HG02938 (cell line): ENCODE results near the gene EFCAB11.

Experiments
- ATAC-seq: cut with Tn5 transposase; IDR thresholded peaks from one replicate; pipeline ENCODE4 v1.9.1; 2021; ENCODE audit warnings: mild to moderate bottlenecking, moderate library complexity; ENCODE audit not compliant: unreplicated experiment

Gene EFCAB11

GRCh38 chr14:89775946-89776345, 178.6 kb downstream of the EFCAB11 start:
- ATAC-seq, result no peak

GRCh38 chr14:89775151-89775550, 179.4 kb downstream of the EFCAB11 start:
- no peak for ATAC-seq

- peak; percentile 88 for ATAC-seq
Measured at GRCh38 chr14:89773644-89774316, 180.8 kb downstream of the EFCAB11 start.

- ATAC-seq, result peak; percentile 39
Measured at GRCh38 chr14:89773151-89773550, 181.4 kb downstream of the EFCAB11 start.

- ATAC-seq, result no peak
Measured at GRCh38 chr14:89771251-89771650, 183.3 kb downstream of the EFCAB11 start.

GRCh38 chr14:89767861-89768268, 186.7 kb downstream of the EFCAB11 start:
- ATAC-seq, result peak; percentile 75

- no peak for ATAC-seq
Measured at GRCh38 chr14:89767131-89767530, 187.4 kb downstream of the EFCAB11 start.

GRCh38 chr14:89765346-89765745, 189.2 kb downstream of the EFCAB11 start:
- no peak for ATAC-seq

GRCh38 chr14:89760086-89760485, 194.4 kb downstream of the EFCAB11 start:
- ATAC-seq, result no peak

GRCh38 chr14:89757313-89757939, 197.1 kb downstream of the EFCAB11 start:
- ATAC-seq, result no peak

GRCh38 chr14:89755816-89756215, 198.7 kb downstream of the EFCAB11 start:
- ATAC-seq, result no peak

- no peak for ATAC-seq
Measured at GRCh38 chr14:89753828-89754412, 200.6 kb downstream of the EFCAB11 start.

- ATAC-seq, result no peak
Measured at GRCh38 chr14:89750908-89751392, 203.6 kb downstream of the EFCAB11 start.

GRCh38 chr14:89750281-89750755, 204.2 kb downstream of the EFCAB11 start:
- no peak for ATAC-seq

GRCh38 chr14:89748004-89748403, 206.5 kb downstream of the EFCAB11 start:
- ATAC-seq, result no peak

GRCh38 chr14:89747126-89747525, 207.4 kb downstream of the EFCAB11 start:
- ATAC-seq, result no peak

- no peak for ATAC-seq
Measured at GRCh38 chr14:89746654-89747053, 207.9 kb downstream of the EFCAB11 start.

GRCh38 chr14:89746135-89746534, 208.4 kb downstream of the EFCAB11 start:
- ATAC-seq, result no peak
